ENCODE measurements around the gene SPINK14.

Gene SPINK14

GRCh38 chr5:148176480-148176879 is 8.1 kb downstream of the SPINK14 start:
- no peak for ATAC-seq
- TF ChIP-seq, protein P1, sequence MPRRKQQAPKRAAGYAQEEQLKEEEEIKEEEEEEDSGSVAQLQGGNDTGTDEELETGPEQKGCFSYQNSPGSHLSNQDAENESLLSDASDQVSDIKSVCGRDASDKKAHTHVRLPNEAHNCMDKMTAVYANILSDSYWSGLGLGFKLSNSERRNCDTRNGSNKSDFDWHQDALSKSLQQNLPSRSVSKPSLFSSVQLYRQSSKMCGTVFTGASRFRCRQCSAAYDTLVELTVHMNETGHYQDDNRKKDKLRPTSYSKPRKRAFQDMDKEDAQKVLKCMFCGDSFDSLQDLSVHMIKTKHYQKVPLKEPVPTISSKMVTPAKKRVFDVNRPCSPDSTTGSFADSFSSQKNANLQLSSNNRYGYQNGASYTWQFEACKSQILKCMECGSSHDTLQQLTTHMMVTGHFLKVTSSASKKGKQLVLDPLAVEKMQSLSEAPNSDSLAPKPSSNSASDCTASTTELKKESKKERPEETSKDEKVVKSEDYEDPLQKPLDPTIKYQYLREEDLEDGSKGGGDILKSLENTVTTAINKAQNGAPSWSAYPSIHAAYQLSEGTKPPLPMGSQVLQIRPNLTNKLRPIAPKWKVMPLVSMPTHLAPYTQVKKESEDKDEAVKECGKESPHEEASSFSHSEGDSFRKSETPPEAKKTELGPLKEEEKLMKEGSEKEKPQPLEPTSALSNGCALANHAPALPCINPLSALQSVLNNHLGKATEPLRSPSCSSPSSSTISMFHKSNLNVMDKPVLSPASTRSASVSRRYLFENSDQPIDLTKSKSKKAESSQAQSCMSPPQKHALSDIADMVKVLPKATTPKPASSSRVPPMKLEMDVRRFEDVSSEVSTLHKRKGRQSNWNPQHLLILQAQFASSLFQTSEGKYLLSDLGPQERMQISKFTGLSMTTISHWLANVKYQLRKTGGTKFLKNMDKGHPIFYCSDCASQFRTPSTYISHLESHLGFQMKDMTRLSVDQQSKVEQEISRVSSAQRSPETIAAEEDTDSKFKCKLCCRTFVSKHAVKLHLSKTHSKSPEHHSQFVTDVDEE (CRISPR knock-in tag; IDR thresholded peaks at IDR 0.05), result no peak
- TF ChIP-seq OSR1 (CRISPR knock-in tag; IDR thresholded peaks at IDR 0.05) (no peak), ZNF8 (CRISPR knock-in tag; IDR thresholded peaks at IDR 0.05) (no peak), PPARA (CRISPR knock-in tag; IDR thresholded peaks at IDR 0.05; ENCODE audit: borderline replicate concordance) (no peak), ZC3H10 (CRISPR knock-in tag; IDR thresholded peaks at IDR 0.05) (no peak), GLIS3 (CRISPR knock-in tag; IDR thresholded peaks at IDR 0.05) (no peak), BACH2 (CRISPR knock-in tag; IDR thresholded peaks at IDR 0.05; ENCODE audit: borderline replicate concordance) (no peak), ISL1 (CRISPR knock-in tag; IDR thresholded peaks at IDR 0.05) (no peak), CSRNP3 (CRISPR knock-in tag; IDR thresholded peaks at IDR 0.05) (no peak), TCF4 (CRISPR knock-in tag; IDR thresholded peaks at IDR 0.05; ENCODE audit: borderline replicate concordance) (no peak), ARNTL (CRISPR knock-in tag; IDR thresholded peaks at IDR 0.05; ENCODE audit: borderline replicate concordance, low read depth) (no peak), TOX (CRISPR knock-in tag; IDR thresholded peaks at IDR 0.05; ENCODE audit: borderline replicate concordance) (no peak), ESRRG (CRISPR knock-in tag; IDR thresholded peaks at IDR 0.05) (no peak)
- TF ChIP-seq, protein P2, sequence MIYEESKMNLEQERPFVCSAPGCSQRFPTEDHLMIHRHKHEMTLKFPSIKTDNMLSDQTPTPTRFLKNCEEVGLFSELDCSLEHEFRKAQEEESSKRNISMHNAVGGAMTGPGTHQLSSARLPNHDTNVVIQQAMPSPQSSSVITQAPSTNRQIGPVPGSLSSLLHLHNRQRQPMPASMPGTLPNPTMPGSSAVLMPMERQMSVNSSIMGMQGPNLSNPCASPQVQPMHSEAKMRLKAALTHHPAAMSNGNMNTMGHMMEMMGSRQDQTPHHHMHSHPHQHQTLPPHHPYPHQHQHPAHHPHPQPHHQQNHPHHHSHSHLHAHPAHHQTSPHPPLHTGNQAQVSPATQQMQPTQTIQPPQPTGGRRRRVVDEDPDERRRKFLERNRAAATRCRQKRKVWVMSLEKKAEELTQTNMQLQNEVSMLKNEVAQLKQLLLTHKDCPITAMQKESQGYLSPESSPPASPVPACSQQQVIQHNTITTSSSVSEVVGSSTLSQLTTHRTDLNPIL (CRISPR knock-in tag; IDR thresholded peaks at IDR 0.05; ENCODE audit: low read depth), result no peak
- TF ChIP-seq, protein P3, sequence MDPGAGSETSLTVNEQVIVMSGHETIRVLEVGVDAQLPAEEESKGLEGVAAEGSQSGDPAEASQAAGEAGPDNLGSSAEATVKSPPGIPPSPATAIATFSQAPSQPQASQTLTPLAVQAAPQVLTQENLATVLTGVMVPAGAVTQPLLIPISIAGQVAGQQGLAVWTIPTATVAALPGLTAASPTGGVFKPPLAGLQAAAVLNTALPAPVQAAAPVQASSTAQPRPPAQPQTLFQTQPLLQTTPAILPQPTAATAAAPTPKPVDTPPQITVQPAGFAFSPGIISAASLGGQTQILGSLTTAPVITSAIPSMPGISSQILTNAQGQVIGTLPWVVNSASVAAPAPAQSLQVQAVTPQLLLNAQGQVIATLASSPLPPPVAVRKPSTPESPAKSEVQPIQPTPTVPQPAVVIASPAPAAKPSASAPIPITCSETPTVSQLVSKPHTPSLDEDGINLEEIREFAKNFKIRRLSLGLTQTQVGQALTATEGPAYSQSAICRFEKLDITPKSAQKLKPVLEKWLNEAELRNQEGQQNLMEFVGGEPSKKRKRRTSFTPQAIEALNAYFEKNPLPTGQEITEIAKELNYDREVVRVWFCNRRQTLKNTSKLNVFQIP (CRISPR knock-in tag; IDR thresholded peaks at IDR 0.05; ENCODE audit: borderline replicate concordance, low read depth), result no peak

- ATAC-seq, result no peak
- TF ChIP-seq ZC3H10 (CRISPR knock-in tag; IDR thresholded peaks at IDR 0.05) (no peak), ZNF70 (CRISPR knock-in tag; IDR thresholded peaks at IDR 0.05) (no peak), OSR1 (CRISPR knock-in tag; IDR thresholded peaks at IDR 0.05) (no peak), ZNF565 (CRISPR knock-in tag; conservative IDR thresholded peaks at IDR 0.05; ENCODE audit: low read depth) (no peak), ARNTL (CRISPR knock-in tag; IDR thresholded peaks at IDR 0.05; ENCODE audit: borderline replicate concordance, low read depth) (no peak), PPARA (CRISPR knock-in tag; IDR thresholded peaks at IDR 0.05; ENCODE audit: borderline replicate concordance) (no peak)
- TF ChIP-seq, protein P1 (CRISPR knock-in tag; IDR thresholded peaks at IDR 0.05), result no peak
- TF ChIP-seq, protein P3 (CRISPR knock-in tag; IDR thresholded peaks at IDR 0.05; ENCODE audit: borderline replicate concordance, low read depth), result no peak
Observed at GRCh38 chr5:148177207-148177606, 8.9 kb downstream of the SPINK14 start.

Data from SK-N-SH treated with all-trans-retinoic acid at 6 μM for 48 hours (cell line).